HG03097 (cell line): ENCODE results near the gene NT5DC1.

Source experiments
- ATAC-seq: cut with Tn5 transposase; IDR thresholded peaks from one replicate; pipeline ENCODE4 v1.9.1; 2021; ENCODE audit not compliant: unreplicated experiment, low FRiP score

NT5DC1 gene

DNA sequence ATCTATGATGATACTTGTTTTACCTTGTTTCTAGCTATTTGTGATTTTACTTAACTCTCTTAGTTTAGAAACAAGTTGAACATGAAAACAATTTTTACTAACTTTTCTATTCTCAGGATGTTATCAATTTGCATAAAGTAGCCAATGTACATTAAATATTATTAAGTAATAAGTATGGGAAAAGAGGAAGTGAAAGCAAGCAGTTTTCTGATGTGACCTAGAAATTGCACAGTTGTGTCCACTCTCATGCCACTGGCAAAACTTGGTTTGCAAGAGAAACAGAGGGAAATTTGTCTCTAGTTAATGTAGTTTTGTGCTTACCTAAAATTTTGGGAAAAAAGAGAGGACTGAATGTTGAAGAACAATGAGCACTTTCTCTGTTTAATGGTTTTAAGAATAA is 198.3 kb downstream of the NT5DC1 start:
- no peak for ATAC-seq
